Body of pancreas (tissue), 4 donors: ENCODE data around the gene ADCY5.

ENCODE experiments used
- CTCF ChIP-seq, 7 experiments: fragments of 450-650 bp in 4 of 7; fragments of 200-600 bp in 3 of 7; sonication (generic) in 3 of 7; IDR thresholded peaks; one replicate each; pipeline ENCODE4 v1.5.1; 2016 to 2019; ENCODE audit warnings: antibody characterized with exemption in 7 of 7
- POLR2A ChIP-seq, 3 donors: fragments of 450-650 bp; IDR thresholded peaks; one replicate each; pipeline ENCODE4 v1.6.1; 2016; ENCODE audit warnings: antibody characterized with exemption in 3 of 3, mild to moderate bottlenecking in 2 of 3

GRCh38 chr3:123285931-123286307, 163.0 kb downstream of the ADCY5 start:
- TF ChIP-seq CTCF (IDR thresholded peaks at IDR 0.05): no peak
- TF ChIP-seq POLR2A (IDR thresholded peaks at IDR 0.05): no peak
